Astrocyte of the cerebellum (primary cell): ENCODE data around the gene RABAC1.

Experiments
- DNase-seq: peaks from one replicate; pipeline ENCODE4 v3.0.0-alpha.2; 2011; ENCODE audit warnings: low read depth
- H3K4me3 ChIP-seq: 2 replicates; pipeline ENCODE4 v1.5.1; 2011; ENCODE audit warnings: mild to moderate bottlenecking, low read depth, low read length, moderate library complexity
- CTCF ChIP-seq: IDR thresholded peaks from 2 replicates; pipeline ENCODE4 v1.5.1; 2012; ENCODE audit warnings: low read length, low read depth, moderate library complexity, mild to moderate bottlenecking; ENCODE audit errors: missing control alignments
- in situ Hi-C: cut with HindIII; loops from 2 replicates; pipeline ENCODE4 v1.10.0; 2017; ENCODE audit warnings: low sequenced_read_pairs

The RABAC1 gene

DNA sequence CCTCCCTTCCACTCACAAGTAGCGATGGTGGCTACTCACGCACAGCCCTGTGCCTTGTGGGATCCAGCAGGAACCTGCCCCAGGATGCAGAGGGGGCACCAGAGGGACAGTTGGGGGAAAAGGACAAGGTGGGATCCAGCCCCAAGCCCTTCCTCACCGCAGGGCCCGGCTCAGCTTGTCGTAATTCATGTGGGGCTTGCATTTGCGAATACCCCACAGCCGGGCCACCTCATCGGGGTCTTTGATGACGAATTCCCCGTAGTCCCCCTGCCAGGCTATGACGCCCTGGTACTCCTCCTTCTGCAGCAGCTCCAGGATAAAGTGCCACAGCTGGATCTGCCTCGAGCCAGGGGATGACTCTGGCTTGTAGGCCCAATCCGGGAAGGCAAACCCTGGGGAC lies 49.4 kb downstream of the RABAC1 start:
- H3K4me3 ChIP-seq, result no peak overlapping the region
- in situ Hi-C loops, result no loop called here
- no peak for TF ChIP-seq CTCF
- no peak for DNase-seq

- in situ Hi-C loops, result no loop called here
- no peak overlapping the region for H3K4me3 ChIP-seq
- no peak for DNase-seq
- TF ChIP-seq CTCF, result no peak
Measured at GRCh38 chr19:41908724-41909464, 50.2 kb downstream of the RABAC1 start.

DNA sequence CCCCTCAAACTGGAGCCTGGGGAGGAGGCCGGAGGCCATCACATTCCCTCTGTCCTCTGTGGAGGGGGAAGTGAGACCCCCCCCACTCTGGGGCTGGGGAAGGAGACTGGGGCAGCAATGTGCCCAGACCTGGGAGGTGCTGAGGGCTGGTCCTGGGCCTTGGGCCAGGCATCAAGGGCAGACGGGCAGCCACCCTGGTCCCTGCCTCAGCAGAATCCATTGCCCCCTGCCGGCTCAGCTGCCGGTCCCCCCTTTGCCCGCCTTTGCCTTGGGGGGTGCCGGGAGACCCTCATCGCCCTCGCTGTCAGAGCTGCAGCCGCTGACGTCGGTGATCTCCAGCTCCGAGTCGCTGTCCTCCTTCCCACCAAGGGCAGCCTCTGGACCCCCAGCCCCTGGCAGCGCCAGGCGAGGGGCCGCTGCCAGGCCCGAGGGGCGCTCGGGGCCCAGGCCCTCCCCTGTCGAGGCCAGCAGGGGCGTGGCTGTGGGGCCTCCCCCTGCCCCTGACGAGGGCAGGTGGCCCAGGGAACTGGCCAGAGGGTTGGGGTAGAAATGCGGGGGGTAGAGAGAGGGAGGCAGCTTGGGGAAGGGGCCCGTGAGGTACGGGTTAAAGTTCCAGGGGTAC lies 51.0 kb downstream of the RABAC1 start:
- in situ Hi-C loops, result no loop called here
- no peak for DNase-seq
- H3K4me3 ChIP-seq, result no peak overlapping the region
- no peak for TF ChIP-seq CTCF

DNA sequence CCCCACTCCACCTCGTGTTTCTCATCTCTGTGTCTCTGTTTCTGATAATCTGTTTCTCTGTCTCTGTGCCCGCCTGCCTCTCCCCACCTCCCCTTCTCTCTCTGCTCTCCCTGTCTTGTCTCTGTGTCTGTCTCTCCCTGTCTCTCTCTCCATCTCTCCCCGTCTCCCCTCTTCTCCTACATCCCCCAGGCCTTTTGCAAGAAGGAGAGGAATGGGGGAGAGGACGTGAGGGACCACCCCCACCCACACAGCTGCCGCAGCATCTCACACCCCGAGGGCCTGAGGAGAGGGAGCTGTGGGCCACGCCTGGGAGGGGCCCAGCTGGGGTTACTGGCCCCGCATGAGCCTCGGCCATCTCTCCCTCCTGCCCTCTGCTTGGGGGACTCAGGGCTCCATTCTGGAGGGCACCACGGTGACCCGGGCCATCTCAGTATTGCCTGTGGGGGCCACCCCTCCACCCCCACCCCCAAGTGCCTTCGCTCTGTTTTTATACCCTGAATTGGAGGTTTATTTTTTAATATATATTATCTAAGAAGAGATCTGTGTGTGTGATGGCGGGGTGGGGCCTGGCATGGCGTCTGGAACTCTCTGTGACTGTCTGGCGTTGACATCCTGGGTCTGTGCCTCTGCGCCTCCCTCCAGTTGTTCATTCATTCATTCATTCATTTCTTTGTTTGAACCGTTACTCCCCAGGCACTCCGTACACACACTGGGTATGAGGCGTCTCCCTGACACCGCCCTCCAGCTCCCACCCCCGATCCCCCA lies 52.0 kb downstream of the RABAC1 start:
- no peak for DNase-seq
- no peak overlapping the region for H3K4me3 ChIP-seq
- in situ Hi-C loops, result no loop called here
- no peak for TF ChIP-seq CTCF
